Progenitor cell of endocrine pancreas (in vitro differentiated cells): Measurements from ENCODE around the gene SLC25A29. TPM values are rescaled to one million over a fixed set of nuclear protein-coding genes. Genes with fewer than 3 reads are reported as not detected.
"Not testable (repeated sequence)": the region's sequence is repeated elsewhere in the genome, so short reads cannot be mapped to it uniquely, and the experiment has no call there.

Source experiments
- DNase-seq: peaks from one replicate; pipeline ENCODE4 v3.0.0; 2021; ENCODE audit warnings: low spot score; ENCODE audit not compliant: unreplicated experiment
- H3K27ac Mint-ChIP-seq: 2 replicates; pipeline ENCODE4 v1.8.0; 2021; ENCODE audit warnings: mild to moderate bottlenecking, moderate library complexity, mixed read lengths
- H3K27me3 Mint-ChIP-seq: 2 replicates; pipeline ENCODE4 v1.8.0; 2021; ENCODE audit warnings: mixed read lengths
- H3K36me3 Mint-ChIP-seq: 2 replicates; pipeline ENCODE4 v1.8.0; 2022; ENCODE audit warnings: mixed read lengths; ENCODE audit not compliant: insufficient read depth
- H3K4me1 Mint-ChIP-seq: 2 replicates; pipeline ENCODE4 v1.8.0; 2021; ENCODE audit warnings: low read depth, mixed read lengths
- H3K4me3 Mint-ChIP-seq: 2 replicates; pipeline ENCODE4 v1.8.0; 2021; ENCODE audit warnings: low read depth, mild to moderate bottlenecking, moderate library complexity, mixed read lengths
- H3K9me3 Mint-ChIP-seq: 2 replicates; pipeline ENCODE4 v1.8.0; 2021; ENCODE audit warnings: low read depth, mixed read lengths
- CTCF ChIP-seq: fragments of 200-600 bp; sonication (generic); IDR thresholded peaks from one replicate; pipeline ENCODE4 v1.5.0; 2021; ENCODE audit warnings: antibody characterized with exemption, mild to moderate bottlenecking; ENCODE audit not compliant: unreplicated experiment
- total RNA-seq: library from RNA; stranded (reverse); gene quantifications from 2 replicates; pipeline ENCODE4 v1.2.1, GENCODE V29; 2021

The SLC25A29 gene
- total RNA-seq, 1 donor from 2014 or later: 236 TPM

GRCh38 chr14:100312877-100313400 lies 6.7 kb upstream of the SLC25A29 start:
- Mint-ChIP-seq H3K36me3 (no peaks in the 10 kb centered on the region), H3K4me3 (no peak overlapping the region), H3K27ac (no peak overlapping the region), H3K27me3 (no peaks in the 10 kb centered on the region), H3K9me3 (no peaks in the 10 kb centered on the region), H3K4me1 (peaks cover 24% of the 10 kb centered on the region)
- no peak for TF ChIP-seq CTCF
- no peak for DNase-seq

- Mint-ChIP-seq H3K4me3 (peak overlapping the region; percentile 39), H3K4me1 (peaks cover 29% of the 10 kb centered on the region)
- not testable (repeated sequence) for H3K36me3 Mint-ChIP-seq, H3K27ac Mint-ChIP-seq, H3K27me3 Mint-ChIP-seq, H3K9me3 Mint-ChIP-seq, DNase-seq
Measured at GRCh38 chr14:100312110-100312876, 6.0 kb upstream of the SLC25A29 start.

- Mint-ChIP-seq H3K36me3 (no peaks in the 10 kb centered on the region), H3K27me3 (no peaks in the 10 kb centered on the region), H3K4me1 (peaks cover 34% of the 10 kb centered on the region), H3K9me3 (no peaks in the 10 kb centered on the region), H3K27ac (peak overlapping the region; percentile 24), H3K4me3 (no peak overlapping the region)
- TF ChIP-seq CTCF: no peak
- DNase-seq: no peak
Measured at GRCh38 chr14:100309028-100309737, 2.9 kb upstream of the SLC25A29 start.

- H3K9me3 Mint-ChIP-seq: not testable (repeated sequence)
Measured at GRCh38 chr14:100308427-100308792, 2.2 kb upstream of the SLC25A29 start.

GRCh38 chr14:100307766-100308426 lies 1.7 kb upstream of the SLC25A29 start:
- Mint-ChIP-seq H3K27me3 (no peaks in the 10 kb centered on the region), H3K9me3 (no peaks in the 10 kb centered on the region), H3K4me3 (peak overlapping the region; percentile 91), H3K27ac (peak overlapping the region; percentile 63), H3K36me3 (peaks cover 2% of the 10 kb centered on the region), H3K4me1 (peaks cover 35% of the 10 kb centered on the region)
- DNase-seq: no peak
- no peak for TF ChIP-seq CTCF

More at GRCh38 chr14:100308427-100308792, 2.2 kb upstream of the SLC25A29 start:
- peak overlapping the region; percentile 91 for H3K4me3 Mint-ChIP-seq
- H3K27me3 Mint-ChIP-seq, H3K36me3 Mint-ChIP-seq, DNase-seq: not testable (repeated sequence)
- H3K27ac Mint-ChIP-seq: peak overlapping the region; percentile 63
- peaks cover 34% of the 10 kb centered on the region for H3K4me1 Mint-ChIP-seq
